GM23338 (cell line): ENCODE data around the gene AP1S1.
"Not testable (repeated sequence)": the region's sequence is repeated elsewhere in the genome, so short reads cannot be mapped to it uniquely, and the experiment has no call there.

Experiments used
- CREB1 ChIP-seq: fragments of 250-450 bp; sonication (Bioruptor Pico); IDR thresholded peaks from 2 replicates; pipeline ENCODE4 v1.5.0; 2020; ENCODE audit warnings: low read depth, mild to moderate bottlenecking, moderate library complexity
- CTCF ChIP-seq, 2 experiments: fragments of 200-600 bp in 1 of 2; sonication (generic) in 1 of 2; conservative IDR thresholded peaks; 2 replicates each; pipeline versions ENCODE4 v1.5.1 to v1.6.1; 2016 to 2017; ENCODE audit warnings: antibody characterized with exemption in 2 of 2, low read depth in 2 of 2, mild to moderate bottlenecking in 2 of 2, moderate library complexity in 1 of 2
- EZH2 ChIP-seq: fragments of 200-600 bp; sonication (generic); IDR thresholded peaks from one replicate; pipeline ENCODE4 v1.8.0; 2017; ENCODE audit warnings: antibody characterized with exemption, mild to moderate bottlenecking, low read depth; ENCODE audit not compliant: unreplicated experiment
- EZH2phosphoT487 ChIP-seq: fragments of 200-600 bp; sonication (generic); IDR thresholded peaks from one replicate; pipeline ENCODE4 v1.8.1; 2018; ENCODE audit warnings: antibody characterized with exemption; ENCODE audit not compliant: unreplicated experiment
- POLR2AphosphoS5 ChIP-seq: IDR thresholded peaks from 2 replicates; pipeline ENCODE4 v1.6.1; 2016; ENCODE audit warnings: antibody characterized with exemption, low read depth
- REST ChIP-seq: IDR thresholded peaks from one replicate; pipeline ENCODE4 v1.6.1; 2018; ENCODE audit warnings: antibody characterized with exemption; ENCODE audit not compliant: unreplicated experiment
- ZNF331 ChIP-seq: fragments of 250-450 bp; sonication (Bioruptor Pico); IDR thresholded peaks from 2 replicates; pipeline ENCODE4 v1.5.0; 2020; ENCODE audit warnings: low read depth, mild to moderate bottlenecking, moderate library complexity

DNA sequence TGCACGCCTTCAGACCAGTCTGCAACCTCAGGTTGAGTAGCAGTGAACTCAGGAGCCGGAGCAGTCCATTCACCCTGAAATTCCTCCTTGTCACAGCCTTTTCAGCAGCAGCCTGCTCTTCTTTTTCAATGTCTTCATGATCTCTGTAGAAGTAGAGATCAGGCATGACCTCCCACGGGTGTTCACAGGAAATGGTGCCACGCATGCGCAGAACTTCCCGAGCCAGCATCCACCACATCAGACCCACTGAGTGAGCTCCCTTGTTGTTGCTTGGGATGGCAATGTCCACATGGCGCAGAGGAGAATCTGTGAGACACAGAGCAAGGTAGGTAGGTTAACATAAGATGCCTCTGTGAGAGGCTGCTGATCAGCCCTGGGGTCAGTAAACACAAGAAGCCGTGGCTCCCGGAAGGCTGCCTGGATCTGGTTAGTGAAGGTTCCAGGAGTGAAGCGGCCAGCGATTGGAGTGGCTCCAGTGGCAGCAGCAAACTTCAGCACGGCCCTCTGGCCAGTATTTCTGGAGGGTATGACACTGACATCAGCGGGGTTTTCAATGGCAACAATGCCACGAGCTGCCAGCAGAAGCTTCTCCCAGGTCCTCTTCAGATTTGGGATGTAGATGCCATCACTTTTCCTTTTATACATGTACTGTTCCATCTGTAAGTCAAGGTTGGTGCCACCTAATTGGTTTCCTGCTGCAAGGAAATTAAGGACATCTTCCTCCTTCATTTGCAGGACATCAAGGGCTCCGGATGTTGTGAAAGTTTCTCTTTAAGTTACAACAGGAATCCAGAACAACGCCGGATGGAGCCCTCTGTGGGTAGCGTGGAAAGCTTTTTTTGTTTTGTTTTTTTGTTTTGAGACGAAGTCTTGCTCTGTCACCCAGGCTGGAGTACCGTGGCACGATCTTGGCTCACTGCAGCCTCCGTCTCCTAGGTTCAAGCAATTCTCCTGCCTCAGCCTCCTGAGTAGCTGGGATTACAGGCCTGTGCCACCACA, 49.8 kb downstream of the AP1S1 start:
- TF ChIP-seq EZH2; CTCF (conservative IDR thresholded peaks at IDR 0.05; ENCODE audit: low read depth in 2 of 2); POLR2AphosphoS5; REST; EZH2phosphoT487; CREB1 (CRISPR knock-in tag); ZNF331 (CRISPR knock-in tag): not testable (repeated sequence)
